H7 (cell line): ENCODE data around the gene CDK15. TPM values are rescaled to one million over a fixed set of nuclear protein-coding genes. Genes with fewer than 3 reads are reported as not detected.

Experiments used
- DNase-seq: peaks from one replicate; pipeline ENCODE4 v3.0.0; 2012
- H3K27me3 ChIP-seq: 2 replicates; pipeline ENCODE4 v1.6.0; 2011; ENCODE audit warnings: mild to moderate bottlenecking, low read length; ENCODE audit not compliant: control insufficient read depth, insufficient read depth
- H3K36me3 ChIP-seq: replicated peaks from 2 replicates; pipeline ENCODE4 v1.5.1; 2011; ENCODE audit warnings: low read length; ENCODE audit not compliant: control insufficient read depth, insufficient read depth
- H3K4me3 ChIP-seq: 2 replicates; pipeline ENCODE4 v1.5.1; 2011; ENCODE audit warnings: low read depth, mild to moderate bottlenecking, control low read depth, low read length, moderate library complexity; ENCODE audit not compliant: insufficient read depth
- total RNA-seq: library from RNA; depleted of rRNA; stranded (reverse); fragments of >200 nt; shearing (Covaris generic); gene quantifications from 2 replicates; pipeline ENCODE4 v1.2.3, GENCODE V29; 2014

Gene CDK15
- total RNA-seq, 1 experiment from 2014 or later = not detected

- H3K36me3 ChIP-seq = no peaks in the 10 kb centered on the region
- DNase-seq = no peak
- no peak overlapping the region for H3K4me3 ChIP-seq
- no peaks in the 10 kb centered on the region for H3K27me3 ChIP-seq
These were observed 77.5 kb downstream of the CDK15 start for GRCh38 chr2:201883606-201884369.

- Histone ChIP-seq H3K4me3 (no peak overlapping the region), H3K36me3 (no peaks in the 10 kb centered on the region), H3K27me3 (no peaks in the 10 kb centered on the region)
- DNase-seq = no peak
These were observed 80.2 kb downstream of the CDK15 start for GRCh38 chr2:201886504-201886903.

- DNase-seq = no peak
- H3K27me3 ChIP-seq = no peaks in the 10 kb centered on the region
- H3K4me3 ChIP-seq = no peak overlapping the region
- H3K36me3 ChIP-seq = no peaks in the 10 kb centered on the region
These were observed 81.6 kb downstream of the CDK15 start for GRCh38 chr2:201887773-201888425.

GRCh38 chr2:201888426-201888800, 82.1 kb downstream of the CDK15 start:
- no peaks in the 10 kb centered on the region for H3K36me3 ChIP-seq
- DNase-seq = no peak
- H3K27me3 ChIP-seq = no peaks in the 10 kb centered on the region
- peak overlapping the region; percentile 10; the same call in 1 of the 2 replicates for H3K4me3 ChIP-seq

GRCh38 chr2:201890453-201890852, 84.1 kb downstream of the CDK15 start:
- H3K27me3 ChIP-seq = no peaks in the 10 kb centered on the region
- no peaks in the 10 kb centered on the region for H3K36me3 ChIP-seq
- DNase-seq = no peak
- no peak overlapping the region for H3K4me3 ChIP-seq

GRCh38 chr2:201891676-201892075, 85.3 kb downstream of the CDK15 start:
- no peaks in the 10 kb centered on the region for H3K36me3 ChIP-seq
- DNase-seq = no peak
- no peaks in the 10 kb centered on the region for H3K27me3 ChIP-seq
- H3K4me3 ChIP-seq = no peak overlapping the region

- Histone ChIP-seq H3K36me3 (no peaks in the 10 kb centered on the region), H3K4me3 (no peak overlapping the region), H3K27me3 (no peaks in the 10 kb centered on the region)
- DNase-seq = no peak
These were observed 86.2 kb downstream of the CDK15 start for GRCh38 chr2:201892516-201892915.

GRCh38 chr2:201900362-201900761, 94.0 kb downstream of the CDK15 start:
- Histone ChIP-seq H3K27me3 (no peaks in the 10 kb centered on the region), H3K36me3 (no peaks in the 10 kb centered on the region), H3K4me3 (no peak overlapping the region)
- no peak for DNase-seq

- H3K36me3 ChIP-seq = no peaks in the 10 kb centered on the region
- no peak for DNase-seq
- no peak overlapping the region for H3K4me3 ChIP-seq
- H3K27me3 ChIP-seq = no peaks in the 10 kb centered on the region
These were observed 95.4 kb downstream of the CDK15 start for GRCh38 chr2:201901786-201902185.

GRCh38 chr2:201904538-201905420, 98.4 kb downstream of the CDK15 start:
- Histone ChIP-seq H3K36me3 (no peaks in the 10 kb centered on the region), H3K27me3 (no peaks in the 10 kb centered on the region), H3K4me3 (no peak overlapping the region)
- no peak for DNase-seq

- Histone ChIP-seq H3K36me3 (no peaks in the 10 kb centered on the region), H3K4me3 (no peak overlapping the region), H3K27me3 (no peaks in the 10 kb centered on the region)
- DNase-seq = no peak
These were observed 100.6 kb downstream of the CDK15 start for GRCh38 chr2:201906777-201907562.

- Histone ChIP-seq H3K4me3 (no peak overlapping the region), H3K36me3 (no peaks in the 10 kb centered on the region), H3K27me3 (no peaks in the 10 kb centered on the region)
- DNase-seq = no peak
These were observed 101.2 kb downstream of the CDK15 start for GRCh38 chr2:201907563-201907881.

GRCh38 chr2:201908901-201909300, 102.6 kb downstream of the CDK15 start:
- Histone ChIP-seq H3K36me3 (no peaks in the 10 kb centered on the region), H3K27me3 (no peaks in the 10 kb centered on the region), H3K4me3 (no peak overlapping the region)
- DNase-seq = no peak

GRCh38 chr2:201909348-201909747, 103.0 kb downstream of the CDK15 start:
- H3K27me3 ChIP-seq = no peaks in the 10 kb centered on the region
- H3K36me3 ChIP-seq = no peaks in the 10 kb centered on the region
- DNase-seq = no peak
- H3K4me3 ChIP-seq = no peak overlapping the region
